Dermis blood vessel endothelial cell (primary cell): ENCODE data around the gene KTN1. TPM values are rescaled to one million over a fixed set of nuclear protein-coding genes. Genes with fewer than 3 reads are reported as not detected.

Experiments
- DNase-seq: peaks from one replicate; pipeline ENCODE4 v3.0.0; 2010
- total RNA-seq: library from RNA; depleted of rRNA; stranded (reverse); fragments of >200 nt; gene quantifications from 2 replicates; pipeline ENCODE4 v1.2.3, GENCODE V29; 2014

The KTN1 gene
- total RNA-seq, 1 donor from 2014 or later: 193 TPM

- DNase-seq: no peak
Observed at GRCh38 chr14:55673048-55673447, 93.0 kb downstream of the KTN1 start.

GRCh38 chr14:55681096-55681495 is 101.1 kb downstream of the KTN1 start:
- DNase-seq: no peak

- DNase-seq: no peak
Observed at GRCh38 chr14:55684956-55685584, 105.1 kb downstream of the KTN1 start.

- DNase-seq: no peak
Observed at GRCh38 chr14:55686713-55687112, 106.7 kb downstream of the KTN1 start.

GRCh38 chr14:55688566-55688965 is 108.6 kb downstream of the KTN1 start:
- DNase-seq: no peak

GRCh38 chr14:55689981-55690871 is 110.2 kb downstream of the KTN1 start:
- peak; percentile 62 for DNase-seq

GRCh38 chr14:55691659-55692058 is 111.7 kb downstream of the KTN1 start:
- no peak for DNase-seq

- DNase-seq: no peak
Observed at GRCh38 chr14:55693904-55694303, 113.9 kb downstream of the KTN1 start.

- no peak for DNase-seq
Observed at GRCh38 chr14:55697414-55697861, 117.4 kb downstream of the KTN1 start.

- no peak for DNase-seq
Observed at GRCh38 chr14:55698051-55698450, 118.0 kb downstream of the KTN1 start.

GRCh38 chr14:55699131-55700057 is 119.4 kb downstream of the KTN1 start:
- peak; percentile 75 for DNase-seq

GRCh38 chr14:55701638-55702037 is 121.6 kb downstream of the KTN1 start:
- no peak for DNase-seq

GRCh38 chr14:55702511-55702910 is 122.5 kb downstream of the KTN1 start:
- no peak for DNase-seq

GRCh38 chr14:55704654-55705053 is 124.6 kb downstream of the KTN1 start:
- DNase-seq: no peak

- DNase-seq: no peak
Observed at GRCh38 chr14:55705651-55706364, 125.8 kb downstream of the KTN1 start.

- DNase-seq: no peak
Observed at GRCh38 chr14:55706365-55706684, 126.3 kb downstream of the KTN1 start.

- no peak for DNase-seq
Observed at GRCh38 chr14:55706893-55707292, 126.9 kb downstream of the KTN1 start.

- peak; percentile 73 for DNase-seq
Observed at GRCh38 chr14:55707365-55707804, 127.4 kb downstream of the KTN1 start.

GRCh38 chr14:55710506-55711041 is 130.6 kb downstream of the KTN1 start:
- no peak for DNase-seq

- DNase-seq: no peak
Observed at GRCh38 chr14:55711175-55711811, 131.3 kb downstream of the KTN1 start.

GRCh38 chr14:55712491-55712890 is 132.5 kb downstream of the KTN1 start:
- DNase-seq: no peak
